Psoas muscle (tissue), 8 donors: Measurements from ENCODE around the gene SCARB1. TPM values are rescaled to one million over a fixed set of nuclear protein-coding genes. Genes with fewer than 3 reads are reported as not detected.

Experiments used
- ATAC-seq, 4 donors: fragments of 200-7000 bp; cut with Tn5 transposase; one replicate each; pipeline ENCODE4 v1.9.1; 2020; ENCODE audit warnings: moderate library complexity in 3 of 4, mild to moderate bottlenecking in 2 of 4
- DNase-seq, 2 donors: peaks; one replicate each; pipeline ENCODE4 v3.0.0-alpha.2; 2020
- H3K27ac ChIP-seq: fragments of 200-600 bp; one replicate; pipeline ENCODE4 v1.8.0; 2022
- H3K27me3 ChIP-seq, 3 donors: fragments of 200-600 bp in 1 of 3; one replicate each; pipeline versions ENCODE4 v1.6.1 to v1.8.0; 2013 to 2022; ENCODE audit warnings: low read length in 2 of 3, mild to moderate bottlenecking in 2 of 3, moderate library complexity in 1 of 3; ENCODE audit not compliant: insufficient read depth in 3 of 3
- H3K36me3 ChIP-seq, 2 donors: fragments of 200-600 bp in 1 of 2; one replicate each; pipeline versions ENCODE4 v1.6.1 to v1.8.0; 2013 to 2022; ENCODE audit warnings: low read depth in 1 of 2, mild to moderate bottlenecking in 1 of 2, moderate library complexity in 1 of 2; ENCODE audit not compliant: insufficient read depth in 1 of 2
- H3K4me1 ChIP-seq: fragments of 200-600 bp; one replicate; pipeline ENCODE4 v1.8.0; 2022
- H3K4me3 ChIP-seq: fragments of 200-600 bp; one replicate; pipeline ENCODE4 v1.8.0; 2022; ENCODE audit warnings: mild to moderate bottlenecking
- H3K9me3 ChIP-seq: fragments of 200-600 bp; one replicate; pipeline ENCODE4 v1.8.0; 2022
- WGBS, 3 donors: extraction: QIAGEN DNeasy Blood & Tissue Kit; methylation state at CpG; one replicate each; pipeline versions ENCODE4 v1.1.6 to v1.1.7; 2013; 5-methylcytosine and 5-hydroxymethylcytosine counted together
- intact Hi-C, 2 donors: fragments of 100-400 bp; cut with DNase I; formaldehyde crosslinking; loops; one replicate each; pipeline versions ENCODE4 v1.11.0 to v1.14.2; 2022
- polyA plus RNA-seq, 3 donors: library from polyadenylated mRNA; stranded (reverse); fragments of 200-250 nt; gene quantifications; one replicate each; pipeline ENCODE4 v1.2.3, GENCODE V29; 2013
- total RNA-seq, 4 donors: library from RNA; stranded (reverse); fragmentation: NEBNext Ultra II Directional in 2 of 4; extraction: Animal tissue kit (Norgen Biotek cat#: 25700) in 2 of 4; gene quantifications; one replicate each; pipeline versions ENCODE4 v1.2.1 to v1.2.4, GENCODE V29; 2021 to 2023
- TF ChIP-seq, protein P1 (sequence below): fragments of 200-600 bp; IDR thresholded peaks from one replicate; pipeline ENCODE4 v1.8.0; 2022; ENCODE audit warnings: antibody characterized with exemption
- donor health status: healthy with polysubstance abuse.
- donor health status: DM: no; HTN: no; CAD: no; lungs with moderate emphysema.
- donor health status: Bipolar disorder and iron deficiency.
- donor health status: healthy.
- donor health status: DM: yes; HTN: yes; CAD: no.
- donor health status: DM: no; HTN: no; CAD: no.
- donor health status: DM: no; HTN: no; CAD: no.
- donor health status: DM: yes; HTN: yes; CAD: no.

Gene SCARB1
- total and polyA plus RNA-seq, 7 donors: 5.7 to 19.6 (median 9.1) TPM

DNA sequence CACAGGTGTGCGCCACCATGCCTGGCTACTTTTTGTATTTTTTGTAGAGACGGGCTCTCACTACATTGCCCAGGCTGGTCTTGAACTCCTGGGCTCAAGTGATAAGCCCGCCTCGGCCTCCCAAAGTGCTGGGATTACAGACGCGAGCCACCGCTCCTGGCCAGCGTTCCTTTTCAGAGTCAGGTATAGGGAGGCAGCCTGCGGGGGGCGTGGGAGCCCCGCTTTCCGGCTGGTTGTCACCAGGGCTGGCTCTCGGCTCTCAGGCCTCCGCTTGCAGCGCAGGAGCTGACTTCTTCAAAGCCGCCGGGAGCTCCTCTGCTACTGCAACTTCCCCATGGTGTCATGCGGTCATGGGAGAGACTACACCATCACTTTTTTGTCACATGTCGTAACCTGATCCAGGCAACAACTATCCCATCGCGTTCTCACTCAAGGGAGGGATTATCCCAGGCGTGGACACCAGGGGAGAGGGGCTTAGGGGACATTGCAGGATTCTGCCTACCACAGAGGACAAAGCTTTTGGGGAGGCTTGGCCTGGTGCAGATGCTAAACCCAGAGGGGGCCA, 129.4 kb downstream of the SCARB1 start:
- DNase-seq (peak in 1 of 2 donors; percentile 66), ATAC-seq (peak; percentile 27 to 71 (median 44))
- H3K27ac ChIP-seq: peak overlapping the region; percentile 5
- peaks cover 14% of the 10 kb centered on the region for H3K4me1 ChIP-seq
- intact Hi-C loops: no loop called here
- TF ChIP-seq, protein P1, sequence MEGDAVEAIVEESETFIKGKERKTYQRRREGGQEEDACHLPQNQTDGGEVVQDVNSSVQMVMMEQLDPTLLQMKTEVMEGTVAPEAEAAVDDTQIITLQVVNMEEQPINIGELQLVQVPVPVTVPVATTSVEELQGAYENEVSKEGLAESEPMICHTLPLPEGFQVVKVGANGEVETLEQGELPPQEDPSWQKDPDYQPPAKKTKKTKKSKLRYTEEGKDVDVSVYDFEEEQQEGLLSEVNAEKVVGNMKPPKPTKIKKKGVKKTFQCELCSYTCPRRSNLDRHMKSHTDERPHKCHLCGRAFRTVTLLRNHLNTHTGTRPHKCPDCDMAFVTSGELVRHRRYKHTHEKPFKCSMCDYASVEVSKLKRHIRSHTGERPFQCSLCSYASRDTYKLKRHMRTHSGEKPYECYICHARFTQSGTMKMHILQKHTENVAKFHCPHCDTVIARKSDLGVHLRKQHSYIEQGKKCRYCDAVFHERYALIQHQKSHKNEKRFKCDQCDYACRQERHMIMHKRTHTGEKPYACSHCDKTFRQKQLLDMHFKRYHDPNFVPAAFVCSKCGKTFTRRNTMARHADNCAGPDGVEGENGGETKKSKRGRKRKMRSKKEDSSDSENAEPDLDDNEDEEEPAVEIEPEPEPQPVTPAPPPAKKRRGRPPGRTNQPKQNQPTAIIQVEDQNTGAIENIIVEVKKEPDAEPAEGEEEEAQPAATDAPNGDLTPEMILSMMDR: no peak
- H3K36me3 ChIP-seq: no peaks in the 10 kb centered on the region
- H3K9me3 ChIP-seq: no peaks in the 10 kb centered on the region
- no peak overlapping the region for H3K4me3 ChIP-seq
- WGBS, 3 donors: 79 to 86% (median 82%) methylated on average over 22 of the region's 22 CpGs
- H3K27me3 ChIP-seq: no peaks in the 10 kb centered on the region

DNA sequence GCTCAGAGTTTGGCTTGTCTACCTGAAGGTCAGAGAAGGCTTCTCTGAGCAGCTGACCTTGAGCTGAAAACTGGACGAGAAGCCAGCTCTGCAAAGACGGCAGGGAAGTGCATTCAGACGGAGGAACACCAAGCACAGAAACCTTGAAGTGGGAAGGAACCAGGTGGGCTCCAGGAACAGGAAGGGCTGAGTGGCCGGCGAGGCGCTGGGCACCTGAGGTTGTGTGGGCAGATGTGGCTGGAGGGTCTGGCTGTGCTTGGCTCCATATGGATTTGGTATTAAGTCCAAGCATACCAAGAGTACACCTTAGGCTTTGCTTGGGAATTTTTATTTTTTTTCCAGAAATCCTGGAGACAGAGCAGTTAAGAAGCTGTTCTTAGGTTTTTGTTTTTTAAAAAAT, 130.6 kb downstream of the SCARB1 start:
- TF ChIP-seq, protein P1: no peak
- Histone ChIP-seq H3K27ac (no peak overlapping the region), H3K9me3 (no peaks in the 10 kb centered on the region), H3K4me1 (peaks cover 14% of the 10 kb centered on the region), H3K4me3 (no peak overlapping the region), H3K36me3 (no peaks in the 10 kb centered on the region), H3K27me3 (no peaks in the 10 kb centered on the region)
- no peak for DNase-seq
- no peak for ATAC-seq
- intact Hi-C loops: no loop called here
- 58 to 69% (median 63%) methylated on average over 6 of the region's 6 CpGs for WGBS, 3 donors

DNA sequence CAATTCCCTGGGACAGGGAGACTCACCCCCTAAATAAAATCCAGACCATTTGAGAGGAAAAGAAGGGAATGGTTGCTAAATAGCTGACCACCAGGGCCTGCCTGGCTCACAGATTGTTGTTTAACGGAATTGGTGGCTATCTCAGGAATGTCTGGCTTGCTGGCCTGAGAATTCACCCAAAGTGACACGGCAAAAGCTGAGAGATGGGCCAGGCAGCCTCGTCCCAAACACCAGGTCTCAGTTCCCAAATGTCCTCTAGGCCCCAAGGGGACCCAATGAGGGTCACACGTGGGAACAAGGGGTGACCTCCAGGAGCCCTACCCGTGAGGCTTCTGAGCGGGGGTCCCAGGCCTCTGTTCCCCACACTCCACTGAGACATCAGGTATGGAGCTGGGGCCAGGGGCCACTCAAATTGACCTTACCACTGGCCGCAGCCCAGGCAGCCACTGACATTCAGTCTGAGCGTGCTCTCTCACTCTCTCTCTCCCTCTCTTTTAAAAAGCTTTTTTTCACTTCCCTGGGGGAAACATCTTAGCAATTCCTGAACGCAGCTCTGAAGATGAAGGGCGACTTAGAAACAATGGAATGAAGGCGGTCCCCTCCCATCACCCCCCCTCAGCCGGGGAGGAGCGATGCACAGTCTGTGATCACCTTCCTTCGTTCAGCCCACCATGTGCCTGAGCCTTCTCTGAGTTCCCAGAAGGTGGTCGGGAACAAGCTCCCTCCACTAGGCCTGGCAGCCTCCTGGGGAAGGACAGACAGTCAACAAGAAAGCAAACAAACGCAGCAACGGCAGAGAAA, 131.2 kb downstream of the SCARB1 start:
- no peak for DNase-seq
- no peak for ATAC-seq
- H3K4me1 ChIP-seq: peaks cover 14% of the 10 kb centered on the region
- 69 to 76% (median 72%) methylated on average over 15 to 17 of the region's 17 CpGs for WGBS, 3 donors
- intact Hi-C loops: no loop called here
- H3K36me3 ChIP-seq: no peaks in the 10 kb centered on the region
- H3K27ac ChIP-seq: no peak overlapping the region
- no peaks in the 10 kb centered on the region for H3K27me3 ChIP-seq
- TF ChIP-seq, protein P1: no peak
- H3K4me3 ChIP-seq: no peak overlapping the region
- no peaks in the 10 kb centered on the region for H3K9me3 ChIP-seq

DNA sequence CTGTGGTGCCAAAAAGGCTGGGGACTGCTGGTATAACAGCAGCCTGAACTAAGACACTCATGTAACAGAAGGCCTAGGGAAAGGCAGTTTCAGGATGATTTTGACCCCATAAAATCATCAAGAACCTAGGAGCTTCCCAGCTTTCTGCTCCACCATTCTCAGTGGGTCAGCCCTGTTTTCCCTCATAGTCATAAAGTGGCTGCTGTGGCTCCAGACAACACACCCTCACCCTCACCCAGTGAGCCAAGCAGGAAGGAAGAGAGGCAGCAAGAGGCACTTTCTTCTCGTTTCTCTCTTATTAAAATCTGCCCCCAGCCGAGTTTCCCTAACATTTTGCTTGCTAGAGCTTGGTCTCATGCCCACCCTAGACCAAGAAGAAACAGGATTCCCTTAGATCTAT, 131.8 kb downstream of the SCARB1 start:
- 93 to 100% (median 100%) methylated on average over 2 of the region's 2 CpGs for whole genome bisulfite sequencing, 3 donors
- TF ChIP-seq, protein P1: no peak
- Histone ChIP-seq H3K4me1 (peaks cover 14% of the 10 kb centered on the region), H3K36me3 (no peaks in the 10 kb centered on the region), H3K4me3 (no peak overlapping the region), H3K9me3 (no peaks in the 10 kb centered on the region), H3K27ac (no peak overlapping the region), H3K27me3 (no peaks in the 10 kb centered on the region)
- intact Hi-C loops: no loop called here
- ATAC-seq: no peak
- DNase-seq: no peak
